Kidney (tissue), 14 donors: Measurements from ENCODE around the gene BEX4. TPM values are rescaled to one million over a fixed set of nuclear protein-coding genes. Genes with fewer than 3 reads are reported as not detected.

ENCODE experiments used
- DNase-seq, 5 donors: peaks; one replicate each; pipeline ENCODE4 v3.0.0-alpha.2; 2013 to 2020
- FAIRE-seq: peaks from 2 replicates; lab custom pipeline; 2012; peaks lifted over from hg19 to GRCh38; lab: Jason Lieb, UNC
- H3K27ac ChIP-seq, 2 donors: one replicate each; pipeline ENCODE4 v1.7.0; 2013; ENCODE audit warnings: low read depth in 2 of 2, low read length in 2 of 2, inconsistent platforms in 1 of 2
- H3K27me3 ChIP-seq: one replicate; pipeline ENCODE4 v1.7.1; 2013; ENCODE audit warnings: low read length, inconsistent platforms; ENCODE audit not compliant: control insufficient read depth, insufficient read depth
- H3K36me3 ChIP-seq, 3 donors: one replicate each; pipeline versions ENCODE4 v1.7.0 to v1.7.1; 2013; ENCODE audit warnings: low read length in 3 of 3, control low read depth in 1 of 3, inconsistent platforms in 1 of 3; ENCODE audit not compliant: insufficient read depth in 3 of 3, control insufficient read depth in 2 of 3
- H3K4me1 ChIP-seq, 3 donors: one replicate each; pipeline versions ENCODE4 v1.7.0 to v1.7.1; 2013; ENCODE audit warnings: low read length in 3 of 3, inconsistent platforms in 1 of 3, low read depth in 1 of 3; ENCODE audit not compliant: control insufficient read depth in 2 of 3, insufficient read depth in 2 of 3
- H3K4me3 ChIP-seq, 3 donors: one replicate each; pipeline versions ENCODE4 v1.7.0 to v1.8.1; 2013; ENCODE audit warnings: low read length in 3 of 3, control low read depth in 1 of 3, inconsistent platforms in 1 of 3
- H3K9ac ChIP-seq, 3 donors: one replicate each; pipeline versions ENCODE4 v1.7.0 to v1.7.1; 2013; ENCODE audit warnings: low read length in 3 of 3, control low read depth in 1 of 3, inconsistent platforms in 1 of 3
- H3K9me3 ChIP-seq, 3 donors: one replicate each; pipeline versions ENCODE4 v1.7.0 to v1.7.1; 2013; ENCODE audit warnings: low read length in 3 of 3, control low read depth in 1 of 3, inconsistent platforms in 1 of 3; ENCODE audit not compliant: control insufficient read depth in 2 of 3, insufficient read depth in 1 of 3
- CTCF ChIP-seq: IDR thresholded peaks from 3 replicates; pipeline ENCODE4 v1.5.1; 2012; ENCODE audit warnings: mild to moderate bottlenecking, moderate library complexity, borderline replicate concordance; ENCODE audit not compliant: insufficient read depth; ENCODE audit errors: extremely low read depth
- intact Hi-C: fragments of 100-400 bp; cut with DNase I; formaldehyde crosslinking; loops from one replicate; pipeline ENCODE4 v1.11.1; 2022
- polyA plus RNA-seq: library from polyadenylated mRNA; stranded (reverse); fragments of 350-450 nt; fragmentation: Illumina TruSeq; extraction: RNeasy Lipid Tissue Mini Kit (QIAGEN cat#74804); gene quantifications from one replicate; pipeline ENCODE4 v1.2.3, GENCODE V29; 2014; ENCODE audit warnings: low read depth, low replicate concordance; ENCODE audit not compliant: insufficient read depth
- total RNA-seq: library from RNA; stranded (reverse); fragmentation: NEBNext Ultra II Directional; extraction: Animal tissue kit (Norgen Biotek cat#: 25700); gene quantifications from one replicate; pipeline ENCODE4 v1.2.1, GENCODE V29; 2021
- donor health status: control.
- donor health status: control.
- donor health status: control.
- donor health status: control.
- donor health status: control.
- donor health status: DM: yes; HTN: yes; CAD: no.
- donor health status: Normal renal cell carcinoma (clear cell type).

BEX4 gene
- total and polyA plus RNA-seq, 2 donors from 2014 or later, result 52.6 to 135 TPM

- intact Hi-C loops, result no loop called here
- peak overlapping the region; percentile 73 to 92 (median 91) for H3K4me3 ChIP-seq
- H3K27ac ChIP-seq, result peak overlapping the region; percentile 77 to 93
- peaks cover 2% of the 10 kb centered on the region for H3K27me3 ChIP-seq
- FAIRE-seq (no peak), DNase-seq (peak; percentile 84 to 95 (median 91))
- H3K4me1 ChIP-seq, result no peaks in the 10 kb centered on the region
- no peaks in the 10 kb centered on the region for H3K36me3 ChIP-seq
- H3K9me3 ChIP-seq, result no peaks in the 10 kb centered on the region
- H3K9ac ChIP-seq, result peak overlapping the region; percentile 71 to 88 (median 85)
- no peak for TF ChIP-seq CTCF
Observed at GRCh38 chrX:103254171-103254824, 39.4 kb downstream of the BEX4 start.

GRCh38 chrX:103254921-103255493 lies 40.1 kb downstream of the BEX4 start, which contains the start of gene TCEAL8:
TSS of gene TCEAL8 (minus strand) at chrX:103255155. CDS start at chrX:103253979, 1,176 bp downstream.
- Histone ChIP-seq H3K27me3 (peaks cover 2% of the 10 kb centered on the region), H3K36me3 (no peaks in the 10 kb centered on the region), H3K9ac (peak within 1 kb of the TSS; percentile 71 to 88 (median 85)), H3K9me3 (no peaks in the 10 kb centered on the region), H3K4me3 (peak within 1 kb of the TSS; percentile 73 to 92 (median 91)), H3K27ac (peak within 1 kb of the TSS; percentile 77 to 93), H3K4me1 (no peaks in the 10 kb centered on the region)
- FAIRE-seq (no peak), DNase-seq (peak; percentile 82 to 95 (median 91))
- intact Hi-C loops, result no loop called here
- no peak for TF ChIP-seq CTCF

DNA sequence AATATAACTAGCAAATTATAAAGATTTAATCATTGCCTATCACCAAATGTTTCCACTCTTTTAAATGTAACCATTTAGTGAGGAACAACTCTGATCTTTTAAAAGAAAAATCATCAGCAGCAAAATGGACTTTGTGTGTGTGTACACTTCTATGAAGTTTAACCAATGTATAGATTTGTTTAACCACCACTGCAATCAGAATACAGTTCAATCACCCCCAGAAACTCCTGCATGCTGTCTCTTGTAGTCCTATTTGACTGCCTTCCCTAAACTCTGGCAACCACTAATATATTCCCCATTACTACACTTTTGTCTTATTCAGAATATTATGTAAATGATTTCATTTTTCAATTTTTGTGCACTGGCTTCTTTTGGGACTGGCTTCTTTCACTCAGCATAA lies 41.7 kb downstream of the BEX4 start:
- no peaks in the 10 kb centered on the region for H3K9me3 ChIP-seq
- no peak for DNase-seq
- no peak overlapping the region for H3K4me3 ChIP-seq
- no peaks in the 10 kb centered on the region for H3K4me1 ChIP-seq
- no peaks in the 10 kb centered on the region for H3K36me3 ChIP-seq
- TF ChIP-seq CTCF, result no peak
- peaks cover 2% of the 10 kb centered on the region for H3K27me3 ChIP-seq
- intact Hi-C loops, result no loop called here
- FAIRE-seq, result no peak
- no peak overlapping the region for H3K27ac ChIP-seq
- no peak overlapping the region for H3K9ac ChIP-seq
